ENCODE data around the gene FILIP1L. TPM values are rescaled to one million over a fixed set of nuclear protein-coding genes. Genes with fewer than 3 reads are reported as not detected.
"Not testable (repeated sequence)": the region's sequence is repeated elsewhere in the genome, so short reads cannot be mapped to it uniquely, and the experiment has no call there.

The FILIP1L gene
- total RNA-seq, 1 donor = 0.42 TPM

- H3K4me1 ChIP-seq (ENCODE audit: insufficient read depth, low read length) = no peaks in the 10 kb centered on the region
- no peak overlapping the region for H3K4me3 ChIP-seq (ENCODE audit: low read length)
- H3K9me3 ChIP-seq (ENCODE audit: low read depth, low read length) = no peaks in the 10 kb centered on the region
- no peaks in the 10 kb centered on the region for H3K27me3 ChIP-seq (ENCODE audit: insufficient read depth, low read length)
Measured at GRCh38 chr3:99856437-99857220, 257.7 kb downstream of the FILIP1L start.

GRCh38 chr3:99855900-99856299 lies 258.4 kb downstream of the FILIP1L start:
- H3K4me3 ChIP-seq (ENCODE audit: low read length) = no peak overlapping the region
- no peaks in the 10 kb centered on the region for H3K27me3 ChIP-seq (ENCODE audit: insufficient read depth, low read length)
- no peaks in the 10 kb centered on the region for H3K9me3 ChIP-seq (ENCODE audit: low read depth, low read length)
- no peaks in the 10 kb centered on the region for H3K4me1 ChIP-seq (ENCODE audit: insufficient read depth, low read length)

GRCh38 chr3:99854756-99855298 lies 259.5 kb downstream of the FILIP1L start:
- no peaks in the 10 kb centered on the region for H3K9me3 ChIP-seq (ENCODE audit: low read depth, low read length)
- peaks cover 6% of the 10 kb centered on the region for H3K4me1 ChIP-seq (ENCODE audit: insufficient read depth, low read length)
- no peak overlapping the region for H3K4me3 ChIP-seq (ENCODE audit: low read length)
- no peaks in the 10 kb centered on the region for H3K27me3 ChIP-seq (ENCODE audit: insufficient read depth, low read length)

GRCh38 chr3:99852851-99853250 lies 261.4 kb downstream of the FILIP1L start:
- Histone ChIP-seq H3K4me1 (ENCODE audit: insufficient read depth, low read length) (peaks cover 6% of the 10 kb centered on the region), H3K9me3 (ENCODE audit: low read depth, low read length) (no peaks in the 10 kb centered on the region), H3K4me3 (ENCODE audit: low read length) (no peak overlapping the region), H3K27me3 (ENCODE audit: insufficient read depth, low read length) (no peaks in the 10 kb centered on the region)

GRCh38 chr3:99851955-99852354 lies 262.3 kb downstream of the FILIP1L start:
- H3K9me3 ChIP-seq (ENCODE audit: low read depth, low read length) = no peaks in the 10 kb centered on the region
- H3K27me3 ChIP-seq (ENCODE audit: insufficient read depth, low read length) = no peaks in the 10 kb centered on the region
- peaks cover 6% of the 10 kb centered on the region for H3K4me1 ChIP-seq (ENCODE audit: insufficient read depth, low read length)
- no peak overlapping the region for H3K4me3 ChIP-seq (ENCODE audit: low read length)

GRCh38 chr3:99850608-99851007 lies 263.7 kb downstream of the FILIP1L start:
- Histone ChIP-seq H3K4me1 (ENCODE audit: insufficient read depth, low read length) (peaks cover 6% of the 10 kb centered on the region), H3K9me3 (ENCODE audit: low read depth, low read length) (no peaks in the 10 kb centered on the region), H3K4me3 (ENCODE audit: low read length) (no peak overlapping the region), H3K27me3 (ENCODE audit: insufficient read depth, low read length) (no peaks in the 10 kb centered on the region)

- Histone ChIP-seq H3K9me3 (ENCODE audit: low read depth, low read length) (no peaks in the 10 kb centered on the region), H3K27me3 (ENCODE audit: insufficient read depth, low read length) (no peaks in the 10 kb centered on the region), H3K4me3 (ENCODE audit: low read length) (no peak overlapping the region), H3K4me1 (ENCODE audit: insufficient read depth, low read length) (peaks cover 6% of the 10 kb centered on the region)
Measured at GRCh38 chr3:99848433-99848832, 265.9 kb downstream of the FILIP1L start.

- H3K9me3 ChIP-seq (ENCODE audit: low read depth, low read length) = no peaks in the 10 kb centered on the region
- H3K4me1 ChIP-seq (ENCODE audit: insufficient read depth, low read length) = peaks cover 6% of the 10 kb centered on the region
- no peaks in the 10 kb centered on the region for H3K27me3 ChIP-seq (ENCODE audit: insufficient read depth, low read length)
Measured at GRCh38 chr3:99846477-99847160, 267.7 kb downstream of the FILIP1L start.

GRCh38 chr3:99845999-99846398 lies 268.3 kb downstream of the FILIP1L start:
- Histone ChIP-seq H3K27me3 (ENCODE audit: insufficient read depth, low read length) (no peaks in the 10 kb centered on the region), H3K4me3 (ENCODE audit: low read length) (no peak overlapping the region), H3K9me3 (ENCODE audit: low read depth, low read length) (no peaks in the 10 kb centered on the region)

More at GRCh38 chr3:99846477-99847160, 267.7 kb downstream of the FILIP1L start:
- no peak overlapping the region for H3K4me3 ChIP-seq (ENCODE audit: low read length)

GRCh38 chr3:99845331-99845730 lies 269.0 kb downstream of the FILIP1L start:
- H3K27me3 ChIP-seq (ENCODE audit: insufficient read depth, low read length) = no peaks in the 10 kb centered on the region

More at GRCh38 chr3:99845999-99846398, 268.3 kb downstream of the FILIP1L start:
- H3K4me1 ChIP-seq (ENCODE audit: insufficient read depth, low read length) = peaks cover 6% of the 10 kb centered on the region

GRCh38 chr3:99843590-99844258 lies 270.6 kb downstream of the FILIP1L start:
- Histone ChIP-seq H3K4me1 (ENCODE audit: insufficient read depth, low read length) (no peaks in the 10 kb centered on the region), H3K4me3 (ENCODE audit: low read length) (no peak overlapping the region), H3K9me3 (ENCODE audit: low read depth, low read length) (no peaks in the 10 kb centered on the region), H3K27me3 (ENCODE audit: insufficient read depth, low read length) (no peaks in the 10 kb centered on the region)

More at GRCh38 chr3:99845331-99845730, 269.0 kb downstream of the FILIP1L start:
- Histone ChIP-seq H3K9me3 (ENCODE audit: low read depth, low read length) (no peaks in the 10 kb centered on the region), H3K4me1 (ENCODE audit: insufficient read depth, low read length) (peaks cover under 1% of the 10 kb centered on the region), H3K4me3 (ENCODE audit: low read length) (no peak overlapping the region)

- no peak overlapping the region for H3K4me3 ChIP-seq (ENCODE audit: low read length)
- H3K9me3 ChIP-seq (ENCODE audit: low read depth, low read length) = no peaks in the 10 kb centered on the region
- H3K27me3 ChIP-seq (ENCODE audit: insufficient read depth, low read length) = no peaks in the 10 kb centered on the region
- H3K4me1 ChIP-seq (ENCODE audit: insufficient read depth, low read length) = no peaks in the 10 kb centered on the region
Measured at GRCh38 chr3:99842826-99843589, 271.3 kb downstream of the FILIP1L start.

- H3K4me3 ChIP-seq (ENCODE audit: low read length); H3K4me1 ChIP-seq (ENCODE audit: insufficient read depth, low read length); H3K9me3 ChIP-seq (ENCODE audit: low read depth, low read length); H3K27me3 ChIP-seq (ENCODE audit: insufficient read depth, low read length): not testable (repeated sequence)
Measured at GRCh38 chr3:99841949-99842348, 272.4 kb downstream of the FILIP1L start.

- Histone ChIP-seq H3K27me3 (ENCODE audit: insufficient read depth, low read length) (no peaks in the 10 kb centered on the region), H3K4me1 (ENCODE audit: insufficient read depth, low read length) (no peaks in the 10 kb centered on the region), H3K9me3 (ENCODE audit: low read depth, low read length) (no peaks in the 10 kb centered on the region), H3K4me3 (ENCODE audit: low read length) (no peak overlapping the region)
Measured at GRCh38 chr3:99839613-99840012, 274.7 kb downstream of the FILIP1L start.
